Middle frontal gyrus (tissue), 1 donor: ENCODE results near the gene MRAP.
"Not testable (repeated sequence)": the region's sequence is repeated elsewhere in the genome, so short reads cannot be mapped to it uniquely, and the experiment has no call there.

Source experiments
- DNase-seq: peaks from one replicate; pipeline ENCODE4 v3.0.0-alpha.2; 2015; ENCODE audit warnings: low spot score; ENCODE audit errors: extremely low spot score

Gene MRAP

DNA sequence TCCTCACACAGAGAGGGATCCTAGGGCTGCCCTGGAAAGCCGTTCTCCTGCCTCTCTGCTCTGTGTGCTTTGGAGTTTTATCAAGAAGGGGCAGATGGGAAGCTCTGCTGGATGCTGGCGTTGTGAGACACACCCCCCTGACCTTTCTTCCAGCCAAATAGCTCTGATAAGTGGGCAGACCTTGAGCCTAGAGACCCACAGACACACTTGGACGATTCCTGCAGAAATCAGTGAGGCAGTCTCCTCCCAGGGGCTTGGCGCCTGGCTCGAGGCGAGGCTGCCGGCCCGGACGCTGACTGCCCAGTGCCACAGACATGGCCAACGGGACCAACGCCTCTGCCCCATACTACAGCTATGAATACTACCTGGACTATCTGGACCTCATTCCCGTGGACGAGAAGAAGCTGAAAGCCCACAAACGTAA is at the start of gene MRAP:
TSS of gene MRAP (plus strand) at position 198 of the 424 bp plus-strand sequence. CDS start at position 315, 117 bp downstream.
- no peak for DNase-seq

- DNase-seq, result no peak
Observed at GRCh38 chr21:32249511-32250280, 49.0 kb upstream of the MRAP start.

- DNase-seq, result no peak
Observed at GRCh38 chr21:32252136-32252535, 46.5 kb upstream of the MRAP start.

DNA sequence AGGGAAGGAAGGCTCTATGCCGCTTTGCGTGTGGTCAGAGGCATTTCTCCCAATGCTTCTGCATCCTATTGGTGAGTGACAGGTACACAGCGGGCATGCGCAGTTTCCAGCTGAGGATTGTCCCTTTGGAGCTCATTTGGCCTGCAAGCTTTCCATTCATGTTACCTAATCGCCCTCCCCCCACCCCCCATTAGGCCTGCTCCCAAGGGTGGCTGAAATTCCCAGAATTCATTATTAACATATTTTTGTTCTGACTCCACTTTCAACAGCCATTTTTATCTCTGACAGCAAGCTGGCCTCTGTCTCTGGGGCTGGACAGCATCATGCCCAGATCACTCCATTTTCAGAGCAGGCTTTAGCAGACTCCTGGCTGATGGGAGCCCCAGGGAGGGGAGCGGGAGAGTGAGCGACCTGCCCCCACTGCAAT is 45.4 kb upstream of the MRAP start:
- no peak for DNase-seq

GRCh38 chr21:32256251-32256650 is 42.4 kb upstream of the MRAP start:
- no peak for DNase-seq

GRCh38 chr21:32256873-32257620 is 41.6 kb upstream of the MRAP start:
- peak; percentile 54 for DNase-seq

GRCh38 chr21:32257962-32258785 is 40.5 kb upstream of the MRAP start:
- peak; percentile 69 for DNase-seq

DNA sequence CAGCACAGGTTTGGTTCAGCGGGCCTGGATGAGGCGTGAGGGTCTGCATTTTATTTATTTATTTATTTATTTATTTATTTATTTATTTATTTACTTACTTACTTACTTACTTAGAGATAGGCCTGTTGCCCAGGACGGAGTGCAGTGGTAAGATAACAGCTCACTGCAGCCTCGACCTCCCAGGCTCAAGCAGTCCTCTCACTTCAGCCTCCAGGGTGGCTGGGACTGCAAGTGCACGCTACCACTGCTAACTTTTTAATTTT is 39.9 kb upstream of the MRAP start:
- not testable (repeated sequence) for DNase-seq

DNA sequence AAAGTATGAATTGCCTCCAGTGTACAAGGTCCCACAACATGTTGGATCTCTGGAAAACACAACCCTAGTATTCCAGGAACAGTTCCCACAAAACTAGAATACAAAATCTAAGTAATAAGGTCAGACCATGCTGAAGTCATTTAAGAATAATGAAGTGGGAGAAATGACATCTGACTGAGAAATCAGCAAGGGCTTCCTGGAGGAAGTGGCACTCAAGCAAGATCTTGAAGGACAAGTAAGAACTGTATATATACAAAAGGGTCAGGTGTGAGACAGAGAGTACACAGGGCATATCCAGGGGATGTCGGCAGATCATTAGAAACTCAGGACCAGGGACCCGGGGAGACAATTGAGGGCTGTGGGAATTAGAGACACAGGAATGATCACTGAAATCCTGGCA is 38.5 kb upstream of the MRAP start:
- no peak for DNase-seq

DNA sequence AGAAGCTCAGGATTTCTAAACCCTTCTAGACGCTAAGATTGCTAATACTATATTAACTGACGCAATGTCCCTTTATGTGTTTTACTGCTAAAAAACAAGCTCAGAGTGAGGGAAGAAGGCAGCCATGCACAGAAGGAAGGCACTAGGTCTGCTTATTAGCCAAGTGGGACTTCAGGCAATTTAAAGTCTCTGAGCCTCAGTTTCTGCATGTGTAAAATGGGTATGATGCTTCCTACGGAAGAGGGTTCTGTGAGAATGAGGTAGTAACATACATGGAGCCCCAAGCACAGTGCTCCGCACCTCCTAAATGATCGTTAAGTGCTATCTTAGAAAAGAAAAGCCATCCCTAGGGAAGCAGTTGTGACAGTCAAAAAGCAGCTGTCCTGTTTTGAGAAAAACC is 36.7 kb upstream of the MRAP start:
- no peak for DNase-seq

DNA sequence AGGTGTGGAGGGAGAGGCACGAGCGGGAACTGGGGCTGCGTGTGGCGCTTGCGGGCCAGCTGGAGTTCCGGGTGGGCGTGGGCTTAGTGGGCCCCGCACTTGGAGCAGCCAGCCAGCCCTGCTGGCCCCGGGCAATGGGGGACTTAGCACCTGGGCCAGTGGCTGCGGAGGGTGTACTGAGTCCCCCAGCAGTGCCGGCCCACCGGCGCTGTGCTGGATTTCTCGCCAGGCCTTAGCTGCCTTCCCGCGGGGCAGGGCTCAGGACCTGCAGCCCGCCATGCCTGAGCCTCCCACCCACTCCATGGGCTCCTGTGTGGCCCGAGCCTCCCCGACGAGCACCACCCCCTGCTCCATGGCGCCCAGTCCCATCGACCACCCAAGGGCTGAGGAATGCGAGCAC is 33.3 kb upstream of the MRAP start:
- DNase-seq, result not testable (repeated sequence)

DNA sequence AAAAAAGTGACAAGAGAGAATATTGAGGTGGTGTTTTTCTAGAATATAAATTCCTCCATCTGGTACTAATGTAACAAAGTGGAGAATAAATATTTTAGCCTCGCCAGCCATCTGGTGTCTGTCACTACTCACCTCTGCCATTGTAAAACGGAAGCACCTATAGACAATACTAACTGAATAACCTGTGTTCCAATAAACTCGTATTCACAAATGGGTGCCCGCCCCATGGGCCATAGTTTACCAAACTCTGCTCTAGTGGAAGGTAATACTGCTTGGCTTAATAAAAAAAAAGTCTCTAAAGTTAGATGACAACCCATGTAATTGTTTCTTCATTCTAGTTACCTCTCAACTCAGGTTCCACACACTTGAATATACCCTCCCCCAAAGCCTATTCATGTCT is 27.9 kb upstream of the MRAP start:
- no peak for DNase-seq

DNA sequence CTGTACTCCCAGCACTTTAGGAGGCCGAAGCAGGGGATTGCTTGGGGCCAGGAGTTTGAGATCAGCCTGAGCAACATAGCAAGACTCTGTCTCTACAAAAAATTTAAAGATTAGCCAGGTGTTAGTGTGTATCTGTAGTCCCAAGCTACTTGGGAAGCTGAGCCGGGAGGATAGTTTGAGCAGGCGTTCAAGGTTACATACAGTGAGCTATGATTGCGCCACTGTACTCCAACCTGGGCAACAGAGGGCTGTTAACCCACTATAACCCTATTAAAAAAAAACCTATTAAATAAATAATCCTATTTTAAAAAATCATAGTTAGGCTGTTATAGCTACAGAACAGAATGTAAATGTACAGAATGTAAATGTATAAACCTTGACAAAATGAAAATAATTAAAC is 22.0 kb upstream of the MRAP start:
- no peak for DNase-seq

- DNase-seq, result no peak
Observed at GRCh38 chr21:32278103-32278502, 20.6 kb upstream of the MRAP start.

GRCh38 chr21:32278518-32279376 is 19.9 kb upstream of the MRAP start, which contains the start of gene MIS18A:
Gene MIS18A (minus strand): TSS chr21:32279049. CDS start chr21:32279014, 35 bp downstream.
- peak; percentile 90 for DNase-seq

DNA sequence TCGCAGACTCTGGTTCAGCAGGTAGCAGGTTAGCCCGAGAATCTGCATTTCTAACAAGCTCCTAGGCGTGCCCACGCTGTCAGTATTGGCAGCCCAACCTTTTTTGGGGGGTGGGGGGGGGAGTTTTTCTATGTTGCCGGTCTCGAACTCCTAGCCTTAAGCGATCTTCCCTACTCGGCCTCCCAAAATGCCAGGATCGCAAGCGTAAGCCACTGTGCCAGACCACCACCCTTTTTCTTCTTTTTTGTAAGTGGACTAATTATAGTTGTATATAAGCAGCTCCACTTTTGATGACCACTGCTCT is 19.3 kb upstream of the MRAP start:
- DNase-seq, result no peak

GRCh38 chr21:32281531-32281930 is 17.1 kb upstream of the MRAP start:
- no peak for DNase-seq

DNA sequence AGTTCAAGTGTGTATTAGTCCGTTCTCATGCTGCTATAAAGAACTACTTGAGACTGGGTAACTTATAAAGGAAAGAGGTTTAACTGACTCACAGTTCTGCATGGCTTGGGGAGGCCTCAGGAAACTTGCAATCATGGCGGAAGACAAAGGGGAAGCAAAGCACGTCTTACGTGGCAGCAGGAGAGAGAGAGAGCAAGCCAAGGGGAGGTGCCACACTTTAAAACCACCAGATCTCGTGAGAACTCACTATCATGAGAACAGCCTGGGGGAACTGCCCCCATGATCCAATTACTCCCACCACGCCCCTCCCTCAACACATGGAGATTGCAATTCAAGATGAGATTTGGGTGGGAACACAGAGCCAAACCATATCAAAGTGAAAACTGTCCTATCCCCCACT is 15.7 kb upstream of the MRAP start:
- DNase-seq, result no peak

DNA sequence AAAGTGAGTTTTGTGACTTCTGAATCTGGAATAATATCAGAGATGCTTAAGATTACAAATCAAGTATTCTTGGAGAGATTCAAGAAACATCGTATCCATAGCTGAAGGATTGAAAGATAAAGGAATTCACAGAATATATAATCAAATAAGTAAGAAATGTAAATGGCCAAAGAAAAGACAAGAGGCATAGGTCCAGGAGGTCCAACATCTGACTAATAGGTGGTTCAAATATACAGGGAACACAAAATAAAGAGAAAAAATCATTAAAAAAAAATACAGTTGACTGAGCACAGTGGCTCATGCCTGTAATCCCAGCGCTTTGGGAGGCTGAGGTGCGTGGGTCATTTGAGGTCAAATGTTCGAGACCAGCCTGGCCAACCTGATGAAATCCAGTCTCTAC is 13.2 kb upstream of the MRAP start:
- no peak for DNase-seq

DNA sequence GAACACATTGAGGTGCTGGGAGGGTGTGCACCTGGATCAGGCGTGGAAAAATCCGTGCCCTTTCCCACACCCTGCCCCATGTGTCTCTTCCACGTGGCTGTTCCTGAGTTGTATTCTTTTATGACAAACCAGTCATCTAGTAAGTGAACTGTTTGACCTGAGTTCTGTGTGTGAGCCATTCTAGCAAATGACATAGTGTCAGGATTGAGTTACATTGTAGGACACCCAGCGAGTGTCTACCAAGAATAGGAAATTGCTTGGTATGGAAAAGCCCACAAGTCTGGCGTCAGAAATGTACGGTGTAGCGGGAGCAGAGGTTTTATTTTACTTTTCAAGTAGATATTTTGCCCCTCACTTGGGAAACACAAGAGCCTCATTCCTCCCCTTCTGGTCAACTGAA is 1.2 kb upstream of the MRAP start:
- DNase-seq, result no peak

DNA sequence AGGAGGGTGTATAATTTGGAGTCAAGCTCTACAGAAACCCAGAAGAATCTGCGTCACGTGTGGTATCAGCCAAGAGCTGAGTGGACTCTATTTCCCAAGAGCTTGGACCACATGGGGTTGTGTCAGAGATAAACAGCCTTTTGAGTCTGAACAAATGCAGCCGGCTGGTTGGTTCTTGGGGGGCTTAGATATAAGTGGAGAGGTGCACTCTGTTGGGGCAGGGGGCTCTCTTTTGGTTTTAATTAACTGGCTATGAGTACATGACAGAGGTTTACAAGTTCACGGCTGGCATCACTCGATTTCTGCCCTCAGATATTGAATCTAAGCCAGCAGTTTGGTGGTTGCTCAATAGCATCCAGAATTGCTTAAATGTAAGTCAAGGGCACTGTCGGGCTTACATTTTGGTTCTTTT is 501 bp upstream of the MRAP start:
- DNase-seq, result no peak
